HG03354 (cell line): ENCODE measurements around the gene RABL2B.

Experiments used
- ATAC-seq: cut with Tn5 transposase; IDR thresholded peaks from one replicate; pipeline ENCODE4 v1.9.1; 2021; ENCODE audit warnings: mild to moderate bottlenecking; ENCODE audit not compliant: unreplicated experiment, poor library complexity, severe bottlenecking

Gene RABL2B

GRCh38 chr22:50724616-50725015, 58.8 kb downstream of the RABL2B start:
- ATAC-seq: no peak

- ATAC-seq: no peak
Measured at GRCh38 chr22:50723991-50724390, 59.4 kb downstream of the RABL2B start.

- ATAC-seq: no peak
Measured at GRCh38 chr22:50722716-50723428, 60.6 kb downstream of the RABL2B start.

GRCh38 chr22:50722048-50722701, 61.3 kb downstream of the RABL2B start:
- no peak for ATAC-seq

DNA sequence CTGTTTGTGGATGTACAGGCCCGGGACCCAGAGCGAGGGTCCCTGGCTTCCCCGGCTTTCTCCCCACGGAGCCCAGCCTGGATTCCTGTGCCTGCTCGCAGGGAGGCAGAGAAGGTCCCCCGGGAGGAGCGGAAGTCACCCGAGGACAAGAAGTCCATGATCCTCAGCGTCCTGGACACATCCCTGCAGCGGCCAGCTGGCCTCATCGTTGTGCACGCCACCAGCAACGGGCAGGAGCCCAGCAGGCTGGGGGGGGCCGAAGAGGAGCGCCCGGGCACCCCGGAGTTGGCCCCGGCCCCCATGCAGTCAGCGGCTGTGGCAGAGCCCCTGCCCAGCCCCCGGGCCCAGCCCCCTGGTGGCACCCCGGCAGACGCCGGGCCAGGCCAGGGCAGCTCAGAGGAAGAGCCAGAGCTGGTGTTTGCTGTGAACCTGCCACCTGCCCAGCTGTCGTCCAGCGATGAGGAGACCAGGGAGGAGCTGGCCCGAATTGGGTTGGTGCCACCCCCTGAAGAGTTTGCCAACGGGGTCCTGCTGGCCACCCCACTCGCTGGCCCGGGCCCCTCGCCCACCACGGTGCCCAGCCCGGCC, 62.1 kb downstream of the RABL2B start:
- no peak for ATAC-seq

- ATAC-seq: no peak
Measured at GRCh38 chr22:50720301-50721256, 62.9 kb downstream of the RABL2B start.

DNA sequence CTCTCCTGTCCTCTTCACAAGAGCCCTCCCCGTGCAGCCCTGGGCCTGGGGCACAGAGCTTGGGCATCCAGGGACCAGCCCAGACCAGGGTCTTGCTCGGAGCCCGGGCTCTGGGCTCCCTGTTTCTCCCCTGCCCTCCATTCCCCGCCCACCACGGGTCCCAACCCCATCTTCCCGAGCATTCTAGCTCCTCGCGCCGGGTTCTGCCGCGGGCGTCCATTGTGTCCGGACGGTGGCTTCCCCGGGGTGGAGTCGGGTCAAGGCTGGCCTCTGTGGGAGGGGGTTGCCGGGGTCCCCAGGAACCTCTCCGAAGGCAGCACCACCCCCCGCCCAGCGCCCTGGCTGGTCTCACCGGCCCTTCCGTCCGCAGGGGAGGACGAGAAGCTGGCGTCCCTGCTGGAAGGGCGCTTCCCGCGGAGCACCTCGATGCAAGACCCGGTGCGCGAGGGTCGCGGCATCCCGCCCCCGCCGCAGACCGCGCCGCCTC, 63.6 kb downstream of the RABL2B start:
- ATAC-seq: no peak

DNA sequence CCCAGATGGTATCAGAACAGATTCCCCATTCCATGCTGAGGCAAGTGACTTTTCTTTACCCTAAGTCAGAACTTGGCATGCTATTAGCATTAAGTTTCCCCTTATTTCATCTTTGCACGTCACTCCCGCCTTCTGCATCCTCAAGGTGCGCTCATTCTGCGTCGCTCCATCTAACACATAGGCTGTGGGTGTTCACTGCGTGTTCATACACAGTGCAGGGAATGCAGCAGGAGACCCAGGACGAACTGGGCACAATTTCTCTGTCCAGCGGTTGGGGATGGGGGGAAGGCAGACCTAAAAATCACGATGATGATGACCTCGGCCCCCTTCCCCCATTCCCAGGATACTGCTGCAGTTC, 65.1 kb downstream of the RABL2B start:
- ATAC-seq: no peak

GRCh38 chr22:50717709-50718351, 65.6 kb downstream of the RABL2B start:
- no peak for ATAC-seq
